DMS153 treated with DMSO at 0.1 percent for 48 hours (cell line): ENCODE results near the gene NRXN3.

Experiments
- DNase-seq: peaks from one replicate; lab custom pipeline; 2025; ENCODE audit not compliant: unreplicated experiment; lab: John Stamatoyannopoulos, UW

Gene NRXN3

DNA sequence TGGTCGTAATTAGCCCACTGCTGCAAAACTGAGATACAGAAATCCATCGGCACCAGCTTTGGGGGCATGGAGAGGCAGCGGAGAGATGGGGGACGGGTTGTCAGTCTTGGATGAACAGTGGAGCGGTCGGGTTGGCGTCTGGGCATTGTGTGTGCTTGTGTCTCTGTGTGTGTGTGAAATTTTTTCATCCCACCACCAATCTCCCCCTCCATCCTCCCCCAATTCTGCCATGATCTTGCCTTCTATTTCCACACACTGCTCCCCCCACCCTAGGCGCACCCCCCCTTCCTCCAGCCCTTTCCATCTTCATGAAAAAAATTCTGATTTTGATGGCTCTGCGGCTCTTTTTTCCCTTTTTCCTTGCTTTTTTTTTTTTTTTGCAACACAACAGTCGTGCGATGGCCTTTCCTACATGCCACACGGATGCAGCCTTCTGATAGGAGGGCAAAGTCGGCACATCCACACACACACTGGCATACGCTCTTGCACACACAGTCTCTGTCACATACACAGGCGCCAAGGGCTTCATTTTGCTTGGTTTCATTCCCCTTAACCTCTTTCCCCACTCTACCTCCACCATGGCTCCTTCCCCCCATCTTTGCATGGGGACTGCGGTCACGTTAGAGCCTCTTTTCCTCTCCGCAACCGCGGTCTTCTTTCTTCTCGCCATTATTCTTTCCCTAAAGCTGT lies 3.3 kb downstream of the NRXN3 start:
- DNase-seq = no peak

DNA sequence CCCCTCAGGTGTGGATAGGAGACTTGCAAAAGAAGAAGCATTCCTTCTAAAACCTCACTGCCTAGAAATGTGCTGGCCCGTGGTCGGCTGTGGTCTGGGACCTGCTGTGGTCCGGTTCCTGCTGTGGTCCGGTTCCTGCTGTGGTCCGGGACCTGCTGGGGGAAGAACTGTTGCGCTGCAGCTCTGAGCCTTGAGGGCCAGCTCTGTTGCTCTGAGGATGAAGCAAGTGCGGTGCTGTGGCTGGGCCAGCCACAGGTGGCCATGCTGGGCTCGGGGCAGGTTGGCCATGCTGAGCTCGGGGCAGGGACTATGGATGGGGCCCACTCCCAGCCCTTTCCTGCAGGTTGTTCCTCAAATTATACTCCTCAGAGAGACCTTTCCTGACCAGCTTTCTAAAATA lies 5.2 kb downstream of the NRXN3 start:
- DNase-seq = no peak

DNA sequence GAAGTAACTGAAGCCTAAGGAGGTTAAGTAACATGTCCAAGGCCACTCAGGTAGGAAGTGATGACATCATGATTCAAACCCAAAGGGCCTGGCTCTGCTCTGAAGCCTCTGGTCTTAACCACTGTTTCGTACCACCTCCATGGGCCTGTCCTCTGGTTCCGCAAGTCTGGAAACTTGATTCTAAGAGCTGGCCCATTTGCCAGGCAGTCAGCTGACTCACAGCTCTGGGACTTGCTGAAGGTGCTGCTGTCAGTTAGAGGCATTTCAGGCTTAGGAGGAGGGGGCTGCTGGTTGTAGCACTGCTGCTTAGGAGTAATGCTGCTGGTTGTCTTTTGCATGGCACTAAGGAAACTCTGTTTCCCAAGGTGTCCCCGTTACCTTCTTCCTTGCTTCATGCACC lies 7.9 kb downstream of the NRXN3 start:
- DNase-seq = no peak

DNA sequence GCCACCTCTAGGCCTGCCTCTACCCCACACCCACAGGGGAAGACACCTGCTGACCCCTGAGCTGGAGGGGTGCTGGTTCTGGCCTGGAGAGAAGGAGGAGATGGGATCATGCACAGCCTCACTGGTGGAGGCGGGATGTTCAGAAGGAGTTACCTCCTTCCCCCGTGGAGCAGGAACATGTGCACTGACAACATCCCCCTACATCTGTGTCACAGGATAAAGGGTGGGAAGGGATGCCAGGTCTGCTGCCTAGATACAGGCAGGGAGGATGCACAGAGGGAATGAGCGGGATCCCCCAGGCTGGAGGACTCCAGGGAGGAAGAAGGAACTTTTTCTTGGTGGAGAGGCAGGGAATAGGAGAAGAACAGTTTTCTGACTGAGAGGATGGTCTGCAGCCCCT lies 8.8 kb downstream of the NRXN3 start:
- no peak for DNase-seq

DNA sequence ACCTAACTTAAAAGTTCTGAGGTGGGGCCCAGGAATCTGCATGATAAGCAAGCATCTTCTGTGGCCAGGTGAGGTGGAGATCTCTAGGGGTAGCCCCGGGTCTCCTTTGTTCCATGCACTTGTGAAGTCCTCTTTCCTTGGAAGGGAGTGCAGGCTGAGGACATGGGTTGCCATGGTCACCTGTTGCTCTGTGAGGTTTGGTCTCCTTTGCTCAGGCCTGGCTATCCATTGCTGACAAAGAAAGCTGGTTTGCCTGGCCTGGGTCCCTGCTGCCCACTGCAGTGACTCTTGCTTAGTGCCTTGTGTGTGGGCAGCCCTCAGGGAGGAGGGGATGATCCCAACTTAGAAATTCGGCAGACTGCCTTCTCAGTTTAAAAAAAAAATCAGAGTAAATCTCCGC lies 11.1 kb downstream of the NRXN3 start:
- no peak for DNase-seq

DNA sequence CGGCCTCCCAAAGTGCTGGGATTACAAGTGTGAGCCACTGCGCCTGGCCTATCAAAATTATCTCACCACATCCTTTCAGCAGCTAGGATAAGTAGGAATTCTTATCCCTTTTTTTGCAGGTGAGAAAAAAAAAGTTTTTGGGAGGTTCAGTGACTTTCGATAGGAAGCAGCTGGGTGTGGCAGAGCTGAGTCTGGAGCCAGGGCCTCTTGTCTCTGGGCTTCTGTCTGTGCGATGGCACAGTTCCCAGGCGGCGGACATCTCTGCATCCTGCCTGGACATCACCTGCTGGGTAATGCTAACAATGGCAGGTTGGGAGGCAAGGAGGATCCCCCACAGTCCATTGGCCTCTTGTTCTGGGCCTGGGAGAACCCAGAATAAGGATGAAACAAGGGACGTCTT lies 12.5 kb downstream of the NRXN3 start:
- peak; percentile 14 for DNase-seq

DNA sequence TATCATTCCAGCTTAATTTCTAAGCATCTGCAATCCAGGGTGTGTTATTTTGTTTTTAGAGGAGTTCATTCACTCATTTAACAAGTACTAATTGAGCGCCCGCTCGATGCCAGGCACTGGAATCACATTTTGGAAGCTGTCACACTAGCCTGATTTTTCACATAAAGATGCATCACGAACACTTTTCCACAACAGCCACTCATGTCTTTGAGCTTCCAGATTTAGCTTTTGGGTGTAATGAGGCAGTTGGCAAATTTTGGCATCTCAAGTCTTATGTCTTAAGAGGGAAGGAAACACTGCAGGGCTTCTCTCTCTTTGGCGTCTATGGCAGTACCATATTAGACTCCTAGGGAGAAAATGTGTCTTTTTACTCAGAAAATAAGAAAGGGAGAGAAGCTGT lies 14.0 kb downstream of the NRXN3 start:
- no peak for DNase-seq

DNA sequence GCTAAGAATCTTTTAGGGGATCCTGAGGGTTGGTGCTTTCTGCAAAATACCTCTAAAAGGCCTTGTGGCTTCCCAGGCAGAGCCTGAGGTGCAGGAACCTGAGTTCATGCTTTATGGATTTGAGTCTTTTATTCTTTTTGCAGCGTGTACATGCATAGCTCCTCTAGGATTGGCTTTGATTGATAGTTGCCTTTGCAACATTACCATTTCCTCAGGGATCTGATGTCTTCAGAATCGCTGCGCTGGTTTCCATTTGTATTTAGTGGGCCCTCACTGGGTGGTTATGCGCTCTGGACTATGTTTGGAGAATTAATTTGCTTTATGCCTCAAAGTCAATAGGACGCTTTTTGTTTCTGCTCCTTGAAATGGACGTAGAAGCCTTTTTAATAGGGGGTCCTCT lies 16.1 kb downstream of the NRXN3 start:
- DNase-seq = no peak

DNA sequence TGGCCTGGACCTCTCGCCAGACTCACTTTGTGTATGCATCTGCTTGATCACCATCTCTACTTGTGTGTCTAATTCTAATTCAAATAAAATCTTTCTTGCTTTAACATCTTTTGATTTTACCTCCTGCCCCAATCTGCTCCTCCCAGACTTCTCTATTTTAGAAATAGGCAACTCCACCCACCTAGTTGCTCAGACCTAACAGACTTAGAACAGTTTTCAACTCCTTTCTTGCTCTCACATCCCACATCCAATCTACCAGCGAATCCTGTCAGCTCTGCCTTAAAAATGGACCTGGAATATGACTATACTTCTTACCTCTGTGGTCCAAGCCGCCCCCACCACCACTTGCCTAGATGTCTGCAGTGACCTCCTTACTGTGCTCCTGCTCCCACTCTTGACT lies 18.7 kb downstream of the NRXN3 start:
- no peak for DNase-seq

DNA sequence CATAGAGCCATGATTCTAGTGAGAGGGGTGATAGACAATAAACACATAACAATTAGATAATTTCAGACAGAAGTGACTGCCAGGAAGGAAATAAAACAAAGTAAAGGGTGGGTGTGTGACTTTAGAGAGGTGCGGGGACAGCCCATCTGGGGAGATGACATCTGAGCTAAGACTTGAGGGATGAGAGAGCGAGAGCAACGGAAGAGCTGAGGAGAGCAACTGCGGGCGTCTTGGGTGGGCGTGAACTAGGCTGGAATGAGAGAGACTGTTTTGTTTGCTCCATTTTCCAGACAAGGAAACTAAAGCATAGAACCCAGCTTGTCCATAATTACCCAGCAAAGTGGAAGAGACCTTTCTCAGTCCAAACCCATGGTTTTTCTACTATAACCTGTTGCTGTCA lies 25.3 kb downstream of the NRXN3 start:
- DNase-seq = no peak

DNA sequence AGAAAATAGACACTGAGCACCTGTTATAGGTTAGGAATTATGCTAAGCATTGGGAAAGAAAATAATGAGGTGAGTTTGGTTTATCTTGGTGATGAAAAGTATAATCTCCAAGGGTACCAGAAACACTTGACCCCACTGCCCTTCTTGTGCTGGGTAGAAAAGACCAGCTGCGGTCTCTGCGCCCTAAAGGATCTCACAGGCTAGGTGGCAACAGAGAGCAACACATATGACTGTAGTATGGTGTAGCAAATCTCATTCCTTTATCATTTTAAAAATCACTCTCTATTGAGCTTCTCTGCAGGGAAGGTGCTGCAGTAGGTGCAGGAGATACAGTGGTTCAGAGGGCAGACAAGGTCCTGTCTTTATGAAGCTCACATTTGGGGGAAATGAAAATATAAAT lies 26.1 kb downstream of the NRXN3 start:
- no peak for DNase-seq

DNA sequence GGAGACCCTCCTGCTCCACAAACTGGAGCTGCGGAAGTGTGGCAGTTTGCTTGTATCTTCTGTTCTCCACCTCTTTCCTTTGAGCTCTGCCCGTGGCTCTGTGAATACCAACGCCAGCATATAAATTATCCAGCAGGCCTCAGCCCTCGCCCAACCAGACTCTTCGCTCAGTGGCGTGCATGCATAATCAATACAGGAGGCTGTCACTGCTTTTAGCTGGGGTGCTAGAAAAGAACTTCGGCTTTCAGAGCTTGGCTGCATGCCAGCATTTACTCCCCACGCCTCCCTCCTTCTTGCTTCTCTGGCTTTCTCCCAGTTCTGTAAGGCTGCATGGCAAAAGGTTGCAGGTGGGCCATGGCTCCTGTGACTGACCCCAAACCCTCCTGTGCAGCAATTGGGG lies 26.9 kb downstream of the NRXN3 start:
- no peak for DNase-seq

DNA sequence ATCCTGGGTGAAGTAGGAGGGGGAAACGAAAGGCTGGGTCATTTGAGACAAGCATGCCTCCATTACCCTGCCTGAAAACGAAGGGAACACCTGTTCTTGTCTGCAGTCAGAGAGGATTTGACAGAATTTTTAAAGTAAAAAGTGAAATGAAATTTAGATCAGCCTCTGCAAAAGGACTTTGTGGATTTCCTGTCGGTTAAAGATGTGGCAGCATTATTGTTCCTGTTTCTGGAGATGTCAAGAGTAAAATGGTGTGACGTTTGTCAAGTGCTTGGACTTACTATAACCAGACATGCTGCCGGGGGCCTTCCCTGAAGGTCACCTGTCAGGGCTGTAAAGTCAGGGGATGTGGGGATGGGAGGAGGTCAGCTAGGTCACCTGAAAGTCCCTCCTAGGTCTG lies 32.0 kb downstream of the NRXN3 start:
- DNase-seq = no peak

DNA sequence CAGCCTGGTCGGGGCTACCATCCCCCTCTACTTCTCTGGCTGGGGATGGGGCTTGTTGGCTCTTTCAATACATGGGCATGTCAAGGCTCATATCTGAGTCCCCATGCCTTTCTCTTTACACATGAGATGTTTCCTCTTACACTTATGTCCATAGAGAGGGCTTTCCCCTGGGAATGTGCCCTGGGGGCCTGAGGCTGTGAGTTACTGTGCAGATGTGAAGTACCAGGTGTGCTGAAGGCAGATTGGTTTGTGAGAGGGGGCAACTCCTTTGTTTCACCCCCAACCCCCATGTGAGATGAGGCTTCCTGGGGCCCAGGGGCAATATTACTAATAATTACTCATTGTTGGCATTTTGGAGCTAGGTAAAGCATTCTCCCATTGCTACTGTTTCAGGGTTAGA lies 32.8 kb downstream of the NRXN3 start:
- peak; percentile 85 for DNase-seq

DNA sequence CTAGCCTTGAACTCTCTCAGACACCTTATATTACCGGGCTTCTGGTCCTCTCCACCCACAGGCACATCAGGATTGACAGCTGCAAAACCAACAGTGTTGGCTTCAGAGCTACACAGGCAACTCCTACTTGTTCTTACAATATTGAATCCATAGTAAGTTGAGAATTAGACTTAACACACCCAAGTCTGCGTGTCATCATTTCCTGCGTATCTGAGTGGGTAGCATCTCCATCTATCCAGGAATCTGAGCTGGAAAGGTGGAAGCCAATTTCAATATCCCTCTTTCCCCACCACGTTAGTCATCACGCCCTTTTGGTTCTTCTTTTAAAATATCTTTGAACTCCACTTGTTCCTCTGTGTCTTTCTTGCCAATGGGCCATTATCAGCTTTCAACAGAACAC lies 37.2 kb downstream of the NRXN3 start:
- DNase-seq = no peak

DNA sequence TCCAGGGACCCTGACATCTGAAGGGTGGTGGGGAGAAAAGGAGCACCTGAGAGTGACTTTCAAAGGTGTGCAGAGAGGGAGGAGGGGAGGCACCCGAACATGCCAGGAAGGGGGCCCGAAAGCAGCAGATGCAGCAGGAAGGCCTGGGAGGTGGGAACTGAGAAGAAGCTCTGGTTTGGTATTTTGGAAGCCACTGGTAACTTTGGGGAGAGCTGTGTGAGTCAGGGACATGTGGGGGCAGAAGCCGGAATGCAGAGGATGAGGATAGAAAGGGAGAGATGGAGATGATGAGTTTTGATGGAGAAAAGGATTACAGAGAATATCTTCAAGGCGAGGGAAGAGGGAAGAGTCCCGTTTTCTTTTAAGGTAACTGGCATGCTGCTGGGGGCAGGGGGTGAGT lies 50.1 kb downstream of the NRXN3 start:
- no peak for DNase-seq

DNA sequence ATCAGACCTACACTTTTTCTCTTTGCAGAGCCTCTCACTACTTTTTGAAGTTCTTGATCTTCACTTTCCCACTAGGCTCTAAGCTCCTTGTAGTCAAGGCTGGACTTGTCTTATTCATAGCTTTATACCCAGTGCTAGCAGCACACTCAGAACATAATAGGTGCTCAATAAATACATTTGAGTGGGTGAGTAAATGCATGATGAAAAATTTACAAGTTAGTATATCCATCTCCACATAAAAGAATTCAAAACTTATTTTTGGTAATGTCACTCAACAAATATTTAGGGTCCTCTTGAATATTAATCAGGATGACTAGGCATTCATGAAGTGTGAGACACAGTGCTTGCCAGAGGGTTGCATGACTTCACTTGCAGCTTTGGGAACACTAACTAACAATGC lies 52.6 kb downstream of the NRXN3 start:
- no peak for DNase-seq

DNA sequence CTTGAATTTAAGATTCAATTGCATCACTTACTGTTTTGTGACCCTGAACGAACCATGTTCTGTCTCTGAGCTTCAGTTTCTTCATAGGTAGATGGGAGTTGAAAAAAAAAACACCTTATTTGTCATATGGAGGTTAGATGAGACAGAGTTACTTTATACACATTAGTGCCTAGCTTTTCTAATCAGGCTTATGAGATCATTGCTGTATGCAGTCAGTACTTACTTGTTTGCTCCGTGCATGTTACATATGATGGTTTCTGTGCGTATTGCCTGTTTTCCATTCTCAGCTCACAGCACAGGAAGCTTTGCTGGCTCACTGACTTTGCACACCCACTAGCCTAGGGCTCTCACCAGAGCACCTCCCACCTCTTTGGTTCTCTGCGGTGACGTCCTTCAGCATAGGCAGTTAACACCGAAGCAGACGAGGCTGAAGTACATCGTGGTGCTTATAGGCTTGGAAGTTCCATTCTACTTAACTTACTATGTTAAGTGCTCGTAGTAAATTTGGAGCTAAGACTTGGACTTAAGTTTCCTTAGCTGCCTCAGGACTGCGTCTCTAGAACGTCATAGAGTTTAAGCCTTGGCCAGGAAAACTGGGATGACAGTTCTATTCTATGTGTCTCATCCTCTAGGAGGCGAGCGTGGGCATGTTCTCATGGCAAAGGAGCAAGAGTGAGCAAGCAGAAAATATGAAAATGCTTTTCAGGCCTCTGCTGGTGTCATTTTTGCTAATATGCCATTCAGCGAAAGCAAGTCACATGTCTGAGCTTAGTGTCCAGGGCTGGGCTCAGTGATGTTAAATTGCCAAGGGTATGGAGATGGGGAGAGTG lies 57.3 kb downstream of the NRXN3 start:
- DNase-seq = no peak

DNA sequence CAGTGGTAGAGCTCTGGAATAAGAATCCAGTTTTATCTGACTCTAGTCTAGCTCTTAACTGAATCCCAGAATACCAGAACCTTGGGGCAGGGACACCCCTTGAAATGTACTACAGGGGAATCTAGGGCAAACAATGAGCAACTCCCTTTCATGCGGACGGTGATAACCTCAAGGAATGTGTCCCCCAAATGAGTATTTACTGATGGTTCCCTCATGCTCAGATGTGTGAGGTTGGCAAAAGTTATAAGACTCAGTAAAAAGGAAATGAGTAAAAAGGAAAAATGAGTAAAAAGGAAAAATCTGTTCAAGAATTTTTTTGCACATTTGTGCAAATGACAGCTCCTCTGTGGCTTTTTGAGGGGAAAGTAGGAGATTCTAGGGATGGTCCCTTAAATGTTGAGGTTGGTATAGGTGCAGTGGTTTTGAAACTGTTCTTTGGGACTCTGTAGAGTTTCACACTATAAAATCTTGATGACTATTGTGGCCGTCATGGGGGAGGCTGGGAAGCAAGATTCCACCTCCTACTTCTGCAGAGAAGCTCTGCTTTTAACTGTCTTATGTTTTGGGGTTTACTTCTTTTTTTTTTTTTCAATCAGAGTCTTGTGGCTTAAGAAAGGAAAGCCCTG lies 58.6 kb downstream of the NRXN3 start:
- DNase-seq = no peak

DNA sequence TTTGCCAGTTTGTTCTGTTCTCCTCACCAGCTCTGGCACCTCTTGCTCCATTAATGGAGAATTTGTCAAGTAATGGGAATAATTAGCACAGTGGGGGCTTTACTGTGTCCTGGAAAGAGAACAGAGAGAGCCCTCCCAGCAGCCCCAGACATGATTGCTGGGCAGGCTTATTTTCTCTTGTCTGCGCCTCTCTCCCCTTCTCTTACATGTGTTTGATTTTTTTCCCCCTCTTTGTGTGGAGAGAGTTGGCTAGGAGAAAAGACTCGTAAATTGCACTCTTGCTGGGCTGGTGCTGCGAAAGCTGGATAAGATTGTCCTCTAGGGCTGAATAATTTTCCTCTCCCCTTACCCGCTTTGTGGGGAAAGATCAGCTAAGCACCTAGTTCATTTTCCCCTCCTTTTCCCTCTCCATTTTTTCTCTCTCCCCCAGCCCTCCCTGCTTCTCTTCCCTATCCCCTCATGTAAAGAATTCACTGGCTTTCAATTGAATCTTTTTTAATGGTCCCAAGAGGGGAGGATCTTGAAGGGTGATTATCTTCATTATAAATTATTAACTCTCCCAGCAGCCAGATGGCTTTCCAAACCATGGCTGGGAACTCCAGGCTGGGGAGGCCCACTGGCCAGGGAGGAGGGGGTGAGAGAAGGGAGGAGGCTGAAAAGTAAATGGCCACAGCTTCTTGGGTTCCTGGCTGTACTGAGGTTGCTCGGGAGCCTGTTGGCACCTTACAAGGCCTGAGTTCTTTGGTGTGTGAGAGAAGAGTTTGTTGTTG lies 62.2 kb downstream of the NRXN3 start:
- no peak for DNase-seq

DNA sequence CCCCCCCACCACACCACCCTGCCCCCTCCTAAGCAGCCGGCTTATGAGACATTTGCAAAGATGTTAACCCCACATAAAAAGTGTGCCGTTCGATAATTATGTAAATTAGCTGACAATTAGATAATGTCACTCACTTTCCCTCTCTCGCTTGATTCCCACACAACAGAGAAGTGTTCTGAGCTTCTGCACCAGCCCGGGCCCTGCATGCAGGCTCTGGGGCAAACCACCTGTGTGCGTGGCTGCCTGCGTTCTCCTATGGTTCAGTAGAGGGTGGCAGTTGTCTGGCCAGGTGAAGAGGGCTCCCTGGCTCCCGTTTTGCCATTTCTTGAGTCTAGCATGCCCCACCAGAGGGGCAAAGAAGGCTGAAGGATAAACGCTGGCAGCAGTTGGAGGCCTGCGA lies 68.0 kb downstream of the NRXN3 start:
- DNase-seq = no peak

DNA sequence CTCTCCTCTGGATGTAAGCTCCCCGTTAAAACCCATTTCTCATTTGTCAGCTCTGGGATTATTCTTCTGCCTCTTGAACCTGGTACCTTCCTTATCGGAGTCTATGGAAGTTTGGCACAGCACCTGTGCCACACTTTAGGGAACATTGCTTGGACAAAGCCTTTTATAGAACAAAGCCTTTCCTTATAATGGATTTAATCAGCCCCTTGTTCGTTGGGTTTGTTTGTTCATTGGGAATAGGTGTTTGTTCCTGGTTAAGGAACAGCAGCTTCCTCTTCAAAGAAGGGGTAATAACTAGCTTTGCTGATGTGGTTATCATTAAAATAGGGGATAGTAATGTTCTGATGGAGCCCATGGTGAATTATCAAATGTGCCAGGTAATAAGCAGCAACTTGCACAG lies 70.4 kb downstream of the NRXN3 start:
- peak; percentile 48 for DNase-seq
